ENCODE results near the gene ADAP1. TPM values are rescaled to one million over a fixed set of nuclear protein-coding genes. Genes with fewer than 3 reads are reported as not detected.

The ADAP1 gene
- total and polyA plus RNA-seq, 8 donors = 2.2 to 169 (median 22.6) TPM

DNA sequence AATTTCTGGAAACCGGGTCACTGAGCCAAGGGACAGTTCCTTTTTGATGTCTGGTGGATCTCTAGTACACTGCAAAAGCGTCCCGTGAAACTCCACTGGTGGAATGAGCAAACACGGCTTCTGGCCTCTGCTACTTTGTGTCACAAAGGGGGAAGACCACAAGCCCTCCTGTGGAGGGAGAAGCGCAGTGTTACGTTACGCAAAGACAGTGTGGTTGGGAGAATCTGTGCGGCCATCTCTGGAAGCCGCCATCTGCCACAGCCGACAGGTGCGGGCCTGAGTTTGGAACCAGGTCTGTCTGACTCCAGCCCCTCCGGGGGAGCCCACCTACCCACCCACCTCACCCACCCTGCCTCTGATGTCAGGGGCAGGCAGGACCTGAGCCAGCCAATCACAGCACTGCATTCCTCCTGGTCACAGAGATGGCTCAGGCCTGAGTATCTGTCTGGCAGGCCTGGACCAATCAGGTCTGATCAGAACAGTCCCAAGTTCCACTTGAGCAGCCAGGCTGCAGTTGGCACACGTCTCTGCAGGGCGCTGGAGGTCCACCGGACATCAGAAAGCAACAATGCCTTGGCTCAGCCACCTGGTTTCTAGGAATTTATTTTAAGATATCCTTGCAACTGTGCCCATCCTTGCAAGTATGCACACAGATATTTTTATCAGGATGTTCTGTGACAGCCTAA, 25.5 kb upstream of the ADAP1 start:
- 61 to 74% (median 71%) methylated on average over 15 of the region's 15 CpGs for WGBS, 5 donors
- Histone ChIP-seq H3K4me3 (no peak overlapping the region), H3K36me3 (no peaks in the 10 kb centered on the region), H3K27ac (no peak overlapping the region), H3K4me1 (peaks cover 13 to 44% (median 35%) of the 10 kb centered on the region in 4 donors), H3K9me3 (no peaks in the 10 kb centered on the region), H3K27me3 (peaks cover 10 to 34% (median 11%) of the 10 kb centered on the region in 3 donors)
- TF ChIP-seq CTCF (IDR thresholded peaks at IDR 0.05) (no peak), POLR2A (IDR thresholded peaks at IDR 0.05) (no peak), POLR2AphosphoS5 (IDR thresholded peaks at IDR 0.05) (no peak), EP300 (IDR thresholded peaks at IDR 0.05) (no peak)
- no peak for DNase-seq
- intact Hi-C loops (cut with DNase I; ENCODE audit: low total_unique reads) = no loop called here

DNA sequence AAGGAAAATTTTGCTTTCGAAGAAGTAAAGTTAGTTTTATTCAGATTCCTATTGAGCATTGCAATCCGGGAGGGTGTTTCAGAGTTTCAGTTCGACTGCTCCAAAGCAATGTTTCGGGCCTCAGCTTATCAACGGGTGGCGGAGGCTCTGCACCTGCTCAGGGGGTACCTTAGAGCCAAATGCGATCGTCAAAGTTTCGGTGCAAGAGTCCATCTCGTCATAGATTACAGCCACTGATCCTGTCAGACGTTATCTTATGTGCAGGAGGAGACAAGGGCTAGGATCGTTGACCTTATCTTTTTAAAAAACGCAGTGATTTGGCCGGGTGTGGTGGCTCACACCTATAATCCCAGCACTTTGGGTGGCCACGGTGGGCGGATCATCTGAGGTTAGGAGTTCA, 24.7 kb upstream of the ADAP1 start:
- H3K27ac ChIP-seq = peak overlapping the region in 1 of 5 donors; percentile 99
- no peak for DNase-seq
- H3K9me3 ChIP-seq = no peaks in the 10 kb centered on the region
- no peak for TF ChIP-seq CTCF (IDR thresholded peaks at IDR 0.05)
- no peak for TF ChIP-seq POLR2AphosphoS5 (IDR thresholded peaks at IDR 0.05)
- no peak for TF ChIP-seq POLR2A (IDR thresholded peaks at IDR 0.05)
- no peak for TF ChIP-seq EP300 (IDR thresholded peaks at IDR 0.05)
- intact Hi-C loops (cut with DNase I; ENCODE audit: low total_unique reads) = no loop called here
- WGBS, 5 donors = 67 to 83% (median 79%) methylated on average over 16 of the region's 16 CpGs
- H3K4me3 ChIP-seq = no peak overlapping the region
- peaks cover 16 to 52% (median 40%) of the 10 kb centered on the region in 4 donors for H3K4me1 ChIP-seq
- H3K36me3 ChIP-seq = no peaks in the 10 kb centered on the region
- peaks cover 9 to 25% (median 10%) of the 10 kb centered on the region in 3 donors for H3K27me3 ChIP-seq

GRCh38 chr7:978416-979091, 24.1 kb upstream of the ADAP1 start:
- intact Hi-C loops (cut with DNase I; ENCODE audit: low total_unique reads) = no loop called here
- no peak for TF ChIP-seq POLR2A (IDR thresholded peaks at IDR 0.05)
- TF ChIP-seq CTCF (IDR thresholded peaks at IDR 0.05) = no peak
- no peak for TF ChIP-seq EP300 (IDR thresholded peaks at IDR 0.05)
- TF ChIP-seq POLR2AphosphoS5 (IDR thresholded peaks at IDR 0.05) = no peak
- no peak for DNase-seq
- Histone ChIP-seq H3K27ac (peak overlapping the region; percentile 21 to 99 (median 83)), H3K27me3 (peaks cover 6 to 19% (median 10%) of the 10 kb centered on the region in 3 donors), H3K4me1 (peaks cover 22 to 58% (median 46%) of the 10 kb centered on the region in 4 donors), H3K9me3 (no peaks in the 10 kb centered on the region), H3K4me3 (no peak overlapping the region), H3K36me3 (peaks cover 0 to under 1% (median 0%) of the 10 kb centered on the region in 4 donors)
- 65 to 79% (median 70%) methylated on average over 20 to 24 of the region's 24 CpGs for WGBS, 5 donors

GRCh38 chr7:978049-978346, 23.5 kb upstream of the ADAP1 start:
- H3K27me3 ChIP-seq = peaks cover under 1 to 13% (median 6%) of the 10 kb centered on the region in 3 donors
- no peaks in the 10 kb centered on the region for H3K9me3 ChIP-seq
- H3K27ac ChIP-seq = peak overlapping the region; percentile 21 to 99 (median 83)
- no peak overlapping the region for H3K4me3 ChIP-seq
- no peak for DNase-seq
- peaks cover 0 to 6% (median 5%) of the 10 kb centered on the region in 4 donors for H3K36me3 ChIP-seq
- peaks cover 28 to 58% (median 48%) of the 10 kb centered on the region in 4 donors for H3K4me1 ChIP-seq
- intact Hi-C loops (cut with DNase I; ENCODE audit: low total_unique reads) = no loop called here
- 23 to 73% (median 47%) methylated on average over 7 of the region's 7 CpGs for WGBS, 5 donors
- no peak for TF ChIP-seq POLR2AphosphoS5 (IDR thresholded peaks at IDR 0.05)
- TF ChIP-seq CTCF (IDR thresholded peaks at IDR 0.05) = no peak
- TF ChIP-seq POLR2A (IDR thresholded peaks at IDR 0.05) = no peak
- no peak for TF ChIP-seq EP300 (IDR thresholded peaks at IDR 0.05)
